H9 (cell line): ENCODE results near the gene IFNAR2. TPM values are rescaled to one million over a fixed set of nuclear protein-coding genes. Genes with fewer than 3 reads are reported as not detected.
A peak's percentile ranks its signal among the peaks of the same experiment; 100 is the strongest.

Source experiments
- DNase-seq: peaks from one replicate; pipeline ENCODE4 v3.0.0-alpha.2; 2017
- H2AFZ ChIP-seq: one replicate; pipeline ENCODE4 v1.6.1; 2013; ENCODE audit warnings: mild to moderate bottlenecking, low read length, control low read depth, moderate library complexity
- H2AK5ac ChIP-seq: 2 replicates; pipeline ENCODE4 v1.6.1; 2013; ENCODE audit warnings: low read length, control low read depth, mixed read lengths; ENCODE audit not compliant: insufficient read length
- H2BK120ac ChIP-seq: one replicate; pipeline ENCODE4 v1.6.1; 2013; ENCODE audit warnings: low read depth, mild to moderate bottlenecking, low read length, control low read depth, inconsistent platforms; ENCODE audit not compliant: poor library complexity, severe bottlenecking
- H2BK12ac ChIP-seq: 2 replicates; pipeline ENCODE4 v1.6.1; 2013; ENCODE audit warnings: low read length, control low read depth, mixed read lengths, low read depth; ENCODE audit not compliant: insufficient read length
- H2BK15ac ChIP-seq: 2 replicates; pipeline ENCODE4 v1.6.1; 2013; ENCODE audit warnings: low read depth, low read length, control low read depth
- H2BK20ac ChIP-seq: one replicate; pipeline ENCODE4 v1.6.1; 2013; ENCODE audit warnings: low read depth, mild to moderate bottlenecking, low read length, control low read depth, inconsistent platforms; ENCODE audit not compliant: poor library complexity, severe bottlenecking
- H2BK5ac ChIP-seq: 2 replicates; pipeline ENCODE4 v1.6.1; 2013; ENCODE audit warnings: low read length, control low read depth, mixed read lengths; ENCODE audit not compliant: insufficient read length
- H3K14ac ChIP-seq: 2 replicates; pipeline ENCODE4 v1.6.1; 2013; ENCODE audit warnings: low read length, control low read depth; ENCODE audit not compliant: insufficient read depth
- H3K18ac ChIP-seq: 2 replicates; pipeline ENCODE4 v1.6.1; 2013; ENCODE audit warnings: low read depth, mild to moderate bottlenecking, mixed read lengths, low read length, control low read depth; ENCODE audit not compliant: insufficient read length
- H3K23ac ChIP-seq: 2 replicates; pipeline ENCODE4 v1.6.1; 2013; ENCODE audit warnings: low read length, control low read depth, mixed read lengths, low read depth; ENCODE audit not compliant: insufficient read length
- H3K23me2 ChIP-seq: 2 replicates; pipeline ENCODE4 v1.6.1; 2013; ENCODE audit warnings: low read depth, mild to moderate bottlenecking, mixed read lengths, low read length, control low read depth; ENCODE audit not compliant: insufficient read length, poor library complexity, severe bottlenecking
- H3K27ac ChIP-seq: 2 replicates; pipeline ENCODE4 v1.5.1; 2013; ENCODE audit warnings: low read length, control low read depth, mixed read lengths, low read depth; ENCODE audit not compliant: insufficient read length
- H3K27me3 ChIP-seq: 2 replicates; pipeline ENCODE4 v1.6.1; 2013; ENCODE audit warnings: low read length, control low read depth, inconsistent platforms; ENCODE audit not compliant: insufficient read depth
- H3K4ac ChIP-seq: 2 replicates; pipeline ENCODE4 v1.6.1; 2013; ENCODE audit warnings: low read depth, mild to moderate bottlenecking, control low read depth, inconsistent platforms, low read length, moderate library complexity
- H3K4me1 ChIP-seq: 2 replicates; pipeline ENCODE4 v1.6.1; 2013; ENCODE audit warnings: low read length, control low read depth, inconsistent platforms; ENCODE audit not compliant: insufficient read depth
- H3K4me2 ChIP-seq: 2 replicates; pipeline ENCODE4 v1.6.1; 2013; ENCODE audit warnings: low read length, control low read depth, mixed read lengths; ENCODE audit not compliant: insufficient read length, insufficient read depth
- H3K56ac ChIP-seq: 2 replicates; pipeline ENCODE4 v1.6.1; 2013; ENCODE audit warnings: low read depth, mild to moderate bottlenecking, mixed read lengths, low read length, control low read depth; ENCODE audit not compliant: insufficient read length
- H3K79me1 ChIP-seq: 2 replicates; pipeline ENCODE4 v1.6.1; 2013; ENCODE audit warnings: low read depth, mild to moderate bottlenecking, moderate library complexity, low read length, control low read depth, inconsistent platforms; ENCODE audit not compliant: insufficient read depth, poor library complexity, severe bottlenecking
- H3K79me2 ChIP-seq: 2 replicates; pipeline ENCODE4 v1.6.1; 2013; ENCODE audit warnings: low read length, control low read depth, inconsistent platforms; ENCODE audit not compliant: insufficient read depth
- H3K9ac ChIP-seq: 2 replicates; pipeline ENCODE4 v1.6.1; 2013; ENCODE audit warnings: low read length, control low read depth, mixed read lengths; ENCODE audit not compliant: insufficient read length; ENCODE audit errors: extremely low read depth
- H3K9me3 ChIP-seq: one replicate; pipeline ENCODE4 v1.6.1; 2013; ENCODE audit warnings: low read depth, low read length, inconsistent platforms; ENCODE audit not compliant: control insufficient read depth
- H3T11ph ChIP-seq: one replicate; pipeline ENCODE4 v1.6.1; 2013; ENCODE audit warnings: mild to moderate bottlenecking, low read length, control low read depth, inconsistent platforms
- H4K20me1 ChIP-seq: one replicate; pipeline ENCODE4 v1.6.1; 2013; ENCODE audit not compliant: control insufficient read depth, insufficient read length, insufficient read depth
- H4K5ac ChIP-seq: 2 replicates; pipeline ENCODE4 v1.6.1; 2013; ENCODE audit warnings: low read depth, mild to moderate bottlenecking, mixed read lengths, low read length, control low read depth; ENCODE audit not compliant: insufficient read length
- H4K8ac ChIP-seq: replicated peaks from 2 replicates; pipeline ENCODE4 v1.6.1; 2013; ENCODE audit warnings: low read length, control low read depth, mixed read lengths, low read depth; ENCODE audit not compliant: insufficient read length
- H4K91ac ChIP-seq: 2 replicates; pipeline ENCODE4 v1.6.1; 2013; ENCODE audit warnings: low read depth, mild to moderate bottlenecking, moderate library complexity, mixed read lengths, low read length, control low read depth; ENCODE audit not compliant: insufficient read length
- H3K27ac Mint-ChIP-seq, 3 experiments: 2 replicates in 2 of 3; 3 replicates in 1 of 3; pipeline ENCODE4 v1.8.0; 2020 to 2021; ENCODE audit warnings: mixed read lengths in 3 of 3, mild to moderate bottlenecking in 1 of 3, moderate library complexity in 1 of 3
- H3K27me3 Mint-ChIP-seq: 2 replicates; pipeline ENCODE4 v1.8.0; 2021; ENCODE audit warnings: low read depth, mild to moderate bottlenecking, moderate library complexity, mixed read lengths
- H3K36me3 Mint-ChIP-seq, 3 experiments: 2 replicates in 2 of 3; 3 replicates in 1 of 3; pipeline ENCODE4 v1.8.0; 2020 to 2021; ENCODE audit warnings: low read depth in 3 of 3, mixed read lengths in 3 of 3; ENCODE audit not compliant: insufficient read depth in 1 of 3
- H3K4me1 Mint-ChIP-seq, 2 experiments: 2 replicates each; pipeline ENCODE4 v1.8.0; 2020; ENCODE audit warnings: mixed read lengths in 2 of 2
- H3K4me3 Mint-ChIP-seq, 2 experiments: 2 replicates in 1 of 2; 3 replicates in 1 of 2; pipeline ENCODE4 v1.8.0; 2020 to 2021; ENCODE audit warnings: mild to moderate bottlenecking in 2 of 2, mixed read lengths in 2 of 2, moderate library complexity in 1 of 2
- H3K9me3 Mint-ChIP-seq, 2 experiments: 2 replicates in 1 of 2; 3 replicates in 1 of 2; pipeline ENCODE4 v1.8.0; 2020; ENCODE audit warnings: mild to moderate bottlenecking in 2 of 2, mixed read lengths in 2 of 2, moderate library complexity in 1 of 2
- WGBS: extraction: QIAGEN DNeasy Blood & Tissue Kit; methylation state at CpG from one replicate; pipeline ENCODE4 v1.1.7; 2013; ENCODE audit warnings: missing lambda C conversion rate, low lambda C conversion rate, mixed read lengths; ENCODE audit not compliant: insufficient read length; ENCODE audit errors: extremely low coverage; 5-methylcytosine and 5-hydroxymethylcytosine counted together
- total RNA-seq: library from RNA; stranded (reverse); gene quantifications from 2 replicates; pipeline ENCODE4 v1.2.1, GENCODE V29; 2021
- TF ChIP-seq, protein P1 (sequence below): fragments of 200-600 bp; sonication (generic); conservative IDR thresholded peaks from 3 replicates; pipeline ENCODE4 v1.8.0; 2021; ENCODE audit warnings: antibody characterized with exemption, mild to moderate bottlenecking

The IFNAR2 gene
- total RNA-seq, 1 experiment from 2014 or later = 14.4 TPM

DNA sequence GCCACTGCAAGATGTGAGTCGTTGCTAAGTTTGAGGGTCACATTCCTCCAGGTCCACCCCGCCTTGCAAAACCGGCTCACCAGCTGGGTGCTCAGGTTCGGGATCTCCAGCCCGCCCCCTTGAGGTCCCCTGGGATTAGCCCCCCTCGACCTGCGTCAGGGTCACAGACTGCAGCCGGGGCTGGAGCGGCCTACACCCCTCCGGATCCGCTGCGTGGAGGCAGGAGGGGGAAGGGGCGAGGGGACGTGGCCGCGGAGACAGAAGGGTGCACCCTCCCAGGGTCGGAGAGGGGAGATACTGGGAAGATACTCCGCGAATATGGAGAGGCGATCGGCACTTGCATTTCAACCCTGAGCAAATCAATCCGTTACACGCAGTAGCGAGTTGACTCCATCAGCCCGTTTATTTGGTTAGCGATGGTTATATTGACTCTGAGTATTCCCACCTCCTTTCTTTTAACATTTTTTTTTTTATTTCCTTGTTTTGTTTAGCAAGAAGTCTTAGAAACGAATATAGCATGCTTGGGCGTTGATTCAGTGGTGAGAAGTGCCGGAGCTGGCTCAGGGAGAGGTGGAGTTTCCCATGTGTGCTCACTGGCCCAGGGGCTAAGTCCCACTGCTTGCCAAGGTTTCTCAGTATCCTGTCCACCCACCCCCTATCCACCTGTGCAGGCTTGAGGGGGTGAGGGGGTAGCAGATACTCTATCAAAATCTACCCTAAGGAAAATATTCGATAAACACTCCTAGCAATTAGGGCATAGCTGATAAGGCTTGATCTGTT lies 997 bp downstream of the IFNAR2 start:
- no peak overlapping the region for H2BK120ac ChIP-seq
- no peak overlapping the region for H2AK5ac ChIP-seq
- Mint-ChIP-seq H3K4me1 (peaks cover 23 to 31% of the 10 kb centered on the region in 2 experiments), H3K27me3 (peaks cover 18% of the 10 kb centered on the region), H3K9me3 (peaks cover 3 to 7% of the 10 kb centered on the region in 2 experiments; a peak in 3 of 5 replicates), H3K27ac (peak overlapping the region in 2 of 3 experiments; percentile 86 to 92; a peak in 2 of 7 replicates), H3K4me3 (peak overlapping the region; percentile 89 to 92), H3K36me3 (peaks cover 5 to 29% (median 15%) of the 10 kb centered on the region in 3 experiments)
- no peak overlapping the region for H3K27ac ChIP-seq
- no peak overlapping the region for H2BK15ac ChIP-seq
- no peak overlapping the region for H2BK20ac ChIP-seq
- H4K8ac ChIP-seq = no peak overlapping the region
- no peaks in the 10 kb centered on the region for H3K9me3 ChIP-seq
- no peak overlapping the region for H2AFZ ChIP-seq
- H3K23me2 ChIP-seq = peaks cover 13% of the 10 kb centered on the region
- no CpG with 5 or more reads among the region's 30 CpGs for WGBS
- no peak overlapping the region for H3K4ac ChIP-seq
- H4K91ac ChIP-seq = no peak overlapping the region
- peak; percentile 73 for DNase-seq
- no peaks in the 10 kb centered on the region for H4K20me1 ChIP-seq
- H3K9ac ChIP-seq = peak overlapping the region; percentile 61
- H3K4me1 ChIP-seq = peaks cover 5% of the 10 kb centered on the region; the same call in 1 of the 2 replicates
- H3K4me2 ChIP-seq = peak overlapping the region; percentile 83
- H3K27me3 ChIP-seq = no peaks in the 10 kb centered on the region
- no peak overlapping the region for H3T11ph ChIP-seq
- no peaks in the 10 kb centered on the region for H3K79me1 ChIP-seq
- H3K23ac ChIP-seq = no peak overlapping the region
- H4K5ac ChIP-seq = no peak overlapping the region
- peak overlapping the region; percentile 89; the same call in 1 of the 2 replicates for H3K14ac ChIP-seq
- TF ChIP-seq, protein P1, sequence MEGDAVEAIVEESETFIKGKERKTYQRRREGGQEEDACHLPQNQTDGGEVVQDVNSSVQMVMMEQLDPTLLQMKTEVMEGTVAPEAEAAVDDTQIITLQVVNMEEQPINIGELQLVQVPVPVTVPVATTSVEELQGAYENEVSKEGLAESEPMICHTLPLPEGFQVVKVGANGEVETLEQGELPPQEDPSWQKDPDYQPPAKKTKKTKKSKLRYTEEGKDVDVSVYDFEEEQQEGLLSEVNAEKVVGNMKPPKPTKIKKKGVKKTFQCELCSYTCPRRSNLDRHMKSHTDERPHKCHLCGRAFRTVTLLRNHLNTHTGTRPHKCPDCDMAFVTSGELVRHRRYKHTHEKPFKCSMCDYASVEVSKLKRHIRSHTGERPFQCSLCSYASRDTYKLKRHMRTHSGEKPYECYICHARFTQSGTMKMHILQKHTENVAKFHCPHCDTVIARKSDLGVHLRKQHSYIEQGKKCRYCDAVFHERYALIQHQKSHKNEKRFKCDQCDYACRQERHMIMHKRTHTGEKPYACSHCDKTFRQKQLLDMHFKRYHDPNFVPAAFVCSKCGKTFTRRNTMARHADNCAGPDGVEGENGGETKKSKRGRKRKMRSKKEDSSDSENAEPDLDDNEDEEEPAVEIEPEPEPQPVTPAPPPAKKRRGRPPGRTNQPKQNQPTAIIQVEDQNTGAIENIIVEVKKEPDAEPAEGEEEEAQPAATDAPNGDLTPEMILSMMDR = peak; percentile 50
- no peaks in the 10 kb centered on the region for H3K79me2 ChIP-seq
- peak overlapping the region; percentile 82 for H3K18ac ChIP-seq
- H3K56ac ChIP-seq = no peak overlapping the region
- no peak overlapping the region for H2BK12ac ChIP-seq
- H2BK5ac ChIP-seq = no peak overlapping the region
